ENCODE measurements around the gene STAT5A.

Gene STAT5A

GRCh38 chr17:42270596-42270995, 17.7 kb upstream of the STAT5A start:
- DNase-seq (ENCODE audit: low spot score) = no peak
- in situ Hi-C loops (cut with MboI; ENCODE audit: low pct_unique_long_range_greater_than_20kb, low sequenced_read_pairs, unreplicated experiment) = no loop called here
- TF ChIP-seq CTCF (IDR thresholded peaks at IDR 0.05; ENCODE audit: extremely low read depth, insufficient read depth, missing control alignments) = no peak

GRCh38 chr17:42271006-42271778, 17.1 kb upstream of the STAT5A start:
- DNase-seq (ENCODE audit: low spot score) = no peak
- in situ Hi-C loops (cut with MboI; ENCODE audit: low pct_unique_long_range_greater_than_20kb, low sequenced_read_pairs, unreplicated experiment) = no loop called here
- TF ChIP-seq CTCF (IDR thresholded peaks at IDR 0.05; ENCODE audit: extremely low read depth, insufficient read depth, missing control alignments) = no peak

GRCh38 chr17:42271779-42272035, 16.6 kb upstream of the STAT5A start:
- in situ Hi-C loops (cut with MboI; ENCODE audit: low pct_unique_long_range_greater_than_20kb, low sequenced_read_pairs, unreplicated experiment) = no loop called here
- no peak for TF ChIP-seq CTCF (IDR thresholded peaks at IDR 0.05; ENCODE audit: extremely low read depth, insufficient read depth, missing control alignments)
- DNase-seq (ENCODE audit: low spot score) = no peak

GRCh38 chr17:42272162-42272907, 16.0 kb upstream of the STAT5A start:
- no peak for TF ChIP-seq CTCF (IDR thresholded peaks at IDR 0.05; ENCODE audit: extremely low read depth, insufficient read depth, missing control alignments)
- in situ Hi-C loops (cut with MboI; ENCODE audit: low pct_unique_long_range_greater_than_20kb, low sequenced_read_pairs, unreplicated experiment) = no loop called here
- DNase-seq (ENCODE audit: low spot score) = no peak

GRCh38 chr17:42273474-42274252, 14.6 kb upstream of the STAT5A start:
- TF ChIP-seq CTCF (IDR thresholded peaks at IDR 0.05; ENCODE audit: extremely low read depth, insufficient read depth, missing control alignments) = no peak
- in situ Hi-C loops (cut with MboI; ENCODE audit: low pct_unique_long_range_greater_than_20kb, low sequenced_read_pairs, unreplicated experiment) = no loop called here
- DNase-seq (ENCODE audit: low spot score) = no peak

- TF ChIP-seq CTCF (IDR thresholded peaks at IDR 0.05; ENCODE audit: extremely low read depth, insufficient read depth, missing control alignments) = no peak
- in situ Hi-C loops (cut with MboI; ENCODE audit: low pct_unique_long_range_greater_than_20kb, low sequenced_read_pairs, unreplicated experiment) = no loop called here
- no peak for DNase-seq (ENCODE audit: low spot score)
Observed at GRCh38 chr17:42274253-42274542, 14.1 kb upstream of the STAT5A start.
